ENCODE data around the gene PUS1. TPM values are rescaled to one million over a fixed set of nuclear protein-coding genes. Genes with fewer than 3 reads are reported as not detected.

PUS1 gene
- total and polyA plus RNA-seq, 2 of the 8 experiments (the other 6 are each of a cell fraction or from before 2014, with no cell fraction given): 48.1 to 81.2 TPM

- no peak overlapping the region for H3K9ac ChIP-seq (replicated peaks in 1 of 4; ENCODE audit: extremely low read depth in 1 of 4, low read depth in 3 of 4, low read length in 3 of 4)
- ChIA-PET CTCF (ENCODE audit: partially characterized antibody) (no interaction called here), POLR2A (ENCODE audit: partially characterized antibody) (interaction anchor here (3.5 to 5.6 kb wide), 2 partner anchors 7 to 13 kb away, joined by 23 to 44 read pairs; partner anchors contain the start of gene PUS1)
- no peak overlapping the region for H3K23ac ChIP-seq (ENCODE audit: insufficient read length)
- H3K4me2 ChIP-seq (ENCODE audit: insufficient read depth in 1 of 2, low read depth in 2 of 2, low read length in 2 of 2): no peak overlapping the region
- TF ChIP-seq TCF12 (IDR thresholded peaks at IDR 0.05; ENCODE audit: low read depth, low read length) (no peak), EP300 (IDR thresholded peaks at IDR 0.05; ENCODE audit: borderline replicate concordance in 1 of 2, low read depth in 2 of 2, low read length in 2 of 2) (no peak), EZH2 (IDR thresholded peaks at IDR 0.05; ENCODE audit: low read depth, low read length, severe bottlenecking) (no peak), HDAC6 (IDR thresholded peaks at IDR 0.05; ENCODE audit: low read depth, low read length) (no peak), CTCF (IDR thresholded peaks at IDR 0.05; ENCODE audit: control extremely low read depth in 1 of 3, insufficient read depth in 1 of 3, low read depth in 1 of 3, low read length in 3 of 3) (no peak), EGR1 (IDR thresholded peaks at IDR 0.05; ENCODE audit: borderline replicate concordance, low read depth, low read length) (no peak), E2F6 (IDR thresholded peaks at IDR 0.05) (no peak), USF2 (IDR thresholded peaks at IDR 0.05; ENCODE audit: low read length) (no peak)
- WGBS, 2 experiments (ENCODE audit: extremely low coverage in 1 of 2, insufficient coverage in 1 of 2, insufficient read length in 1 of 2, insufficient replicate concordance in 2 of 2, low coverage in 1 of 2, low lambda C conversion rate in 2 of 2, missing lambda C conversion rate in 1 of 2): 96% methylated on average over 12 of the region's 12 CpGs; no CpG with 5 or more reads in 1 of the 2 experiments
- no peak overlapping the region for H2BK12ac ChIP-seq (ENCODE audit: low read depth, low read length)
- no peak overlapping the region for H3K18ac ChIP-seq (ENCODE audit: extremely low read depth, low read length)
- H3K23me2 ChIP-seq (ENCODE audit: low read depth, low read length): no peaks in the 10 kb centered on the region
- H2BK20ac ChIP-seq (ENCODE audit: low read length): no peak overlapping the region
- H3K27ac ChIP-seq (ENCODE audit: low read depth, low read length): no peak overlapping the region
- H4K91ac ChIP-seq (replicated peaks; ENCODE audit: insufficient read length, low read length): no peak overlapping the region
- no peak overlapping the region for H3K4me3 ChIP-seq (ENCODE audit: extremely low read depth in 1 of 4, insufficient read depth in 2 of 4, low read depth in 3 of 4, low read length in 4 of 4)
- H4K8ac ChIP-seq (ENCODE audit: extremely low read depth, insufficient read depth, low read length): no peak overlapping the region
- H3K79me2 ChIP-seq (ENCODE audit: control insufficient read depth in 1 of 2, insufficient read depth in 2 of 2, low read length in 2 of 2): no peaks in the 10 kb centered on the region
- no peak overlapping the region for H2BK15ac ChIP-seq (ENCODE audit: low read length)
- no peak overlapping the region for H2AFZ ChIP-seq (ENCODE audit: low read length)
- H4K20me1 ChIP-seq (replicated peaks in 1 of 2; ENCODE audit: control insufficient read depth in 1 of 2, insufficient read depth in 2 of 2, low read length in 2 of 2): peaks cover 0 to 20% of the 10 kb centered on the region in 2 experiments
- H2BK120ac ChIP-seq (replicated peaks; ENCODE audit: low read depth, low read length): no peak overlapping the region
- no peak overlapping the region for H2BK5ac ChIP-seq (ENCODE audit: low read depth, low read length)
- H3K4me1 ChIP-seq (replicated peaks in 1 of 4; ENCODE audit: control insufficient read depth in 3 of 4, insufficient read depth in 4 of 4, low read length in 3 of 4): peaks cover 0 to 2% (median 1%) of the 10 kb centered on the region in 4 experiments; a peak in 4 of 7 replicates
- H3K9me3 ChIP-seq (ENCODE audit: insufficient read depth in 2 of 2, low read depth in 1 of 2, low read length in 1 of 2): no peaks in the 10 kb centered on the region
- H3K56ac ChIP-seq (replicated peaks; ENCODE audit: insufficient read length, low read depth, low read length): no peak overlapping the region
- no peaks in the 10 kb centered on the region for H3K27me3 ChIP-seq (replicated peaks in 1 of 4; ENCODE audit: control insufficient read depth in 3 of 4, extremely low read depth in 1 of 4, insufficient read depth in 3 of 4, low read length in 3 of 4)
- no peak overlapping the region for H3K14ac ChIP-seq (ENCODE audit: insufficient read length)
- FAIRE-seq (no peak), DNase-seq (ENCODE audit: low read depth in 1 of 2, low spot score in 2 of 2) (no peak)
- H3K36me3 ChIP-seq (ENCODE audit: control insufficient read depth in 2 of 4, insufficient read depth in 4 of 4, low read length in 3 of 4): peaks cover 21 to 57% (median 46%) of the 10 kb centered on the region in 4 experiments
- no peak overlapping the region for H3K4ac ChIP-seq (replicated peaks; ENCODE audit: insufficient read length, low read depth, low read length)
- H3K79me1 ChIP-seq (ENCODE audit: low read depth, low read length): no peaks in the 10 kb centered on the region
- no peak overlapping the region for H4K5ac ChIP-seq (ENCODE audit: insufficient read length, low read depth, low read length)
- H2AK5ac ChIP-seq (ENCODE audit: low read depth, low read length): no peak overlapping the region
Observed at GRCh38 chr12:131942671-131943070, 13.6 kb downstream of the PUS1 start.
